Activated T-helper 9 cell treated with anti-CD3 and anti-CD28 coated beads, Interleukin-2, amount 50 U/mL, for 16 hours (primary cell): ENCODE measurements around the gene DUS1L.

Experiments
- DNase-seq: peaks from one replicate; pipeline ENCODE4 v3.0.0-alpha.2; 2020; ENCODE audit warnings: low read depth

Gene DUS1L

GRCh38 chr17:82100502-82101298, 35.1 kb upstream of the DUS1L start:
- DNase-seq, result no peak

- no peak for DNase-seq
Observed at GRCh38 chr17:82098939-82099763, 33.5 kb upstream of the DUS1L start.

DNA sequence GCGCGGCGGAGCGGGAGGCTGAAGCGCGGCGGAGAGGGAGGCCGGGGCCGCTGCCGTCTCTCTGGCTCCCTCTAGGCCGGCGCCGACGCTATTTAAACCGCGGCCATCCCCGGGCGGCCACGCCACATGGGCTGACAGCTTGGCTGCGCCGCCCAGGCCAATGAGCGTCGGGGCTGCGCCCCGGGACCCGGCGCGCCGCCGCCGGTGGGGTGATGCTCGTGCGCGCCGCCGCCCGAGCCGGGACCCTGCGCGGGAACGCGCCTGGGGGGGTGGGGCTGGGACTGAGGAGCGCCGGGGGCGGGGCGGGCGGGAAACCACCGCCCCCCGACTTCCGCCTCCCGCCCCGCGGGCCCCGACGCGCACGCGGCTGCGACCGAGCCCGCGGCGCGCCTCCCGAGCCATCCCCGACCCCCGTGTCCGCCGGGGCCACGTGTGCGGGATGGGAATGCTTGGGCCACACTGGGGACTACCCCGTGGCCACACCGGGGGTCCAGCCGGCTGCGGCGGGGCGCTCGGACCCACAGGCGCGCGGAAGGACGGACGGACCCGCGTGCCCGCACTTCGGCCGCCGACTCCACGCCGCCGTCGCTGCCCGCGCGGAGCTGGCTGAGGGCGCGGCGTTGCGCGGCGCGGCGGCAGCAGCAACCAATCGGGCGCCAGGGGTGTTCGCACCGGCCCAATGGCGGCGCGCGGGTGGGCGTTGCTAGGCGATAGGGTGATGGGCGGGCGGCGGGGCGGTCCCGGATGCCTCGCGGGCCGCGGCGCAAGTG, 32.8 kb upstream of the DUS1L start, which contains the start of gene FASN:
Gene FASN, minus strand, starts transcription at position 68 of the 770 bp plus-strand sequence. CDS start 1,791 bp downstream, outside the sequence.
- DNase-seq, result peak; percentile 91

DNA sequence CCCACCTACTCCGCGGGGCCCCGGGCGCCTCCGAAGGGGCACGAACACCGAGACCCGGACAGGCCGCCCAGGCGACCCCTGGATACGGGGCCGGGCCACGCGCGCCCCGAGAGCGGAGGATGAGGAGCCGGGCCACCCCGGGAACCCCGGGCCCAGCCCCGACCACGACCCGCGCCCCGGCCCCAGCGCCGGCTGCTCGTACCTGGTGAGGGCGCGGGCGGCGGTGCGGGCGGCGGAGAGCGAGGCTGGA, 32.2 kb upstream of the DUS1L start:
- no peak for DNase-seq

DNA sequence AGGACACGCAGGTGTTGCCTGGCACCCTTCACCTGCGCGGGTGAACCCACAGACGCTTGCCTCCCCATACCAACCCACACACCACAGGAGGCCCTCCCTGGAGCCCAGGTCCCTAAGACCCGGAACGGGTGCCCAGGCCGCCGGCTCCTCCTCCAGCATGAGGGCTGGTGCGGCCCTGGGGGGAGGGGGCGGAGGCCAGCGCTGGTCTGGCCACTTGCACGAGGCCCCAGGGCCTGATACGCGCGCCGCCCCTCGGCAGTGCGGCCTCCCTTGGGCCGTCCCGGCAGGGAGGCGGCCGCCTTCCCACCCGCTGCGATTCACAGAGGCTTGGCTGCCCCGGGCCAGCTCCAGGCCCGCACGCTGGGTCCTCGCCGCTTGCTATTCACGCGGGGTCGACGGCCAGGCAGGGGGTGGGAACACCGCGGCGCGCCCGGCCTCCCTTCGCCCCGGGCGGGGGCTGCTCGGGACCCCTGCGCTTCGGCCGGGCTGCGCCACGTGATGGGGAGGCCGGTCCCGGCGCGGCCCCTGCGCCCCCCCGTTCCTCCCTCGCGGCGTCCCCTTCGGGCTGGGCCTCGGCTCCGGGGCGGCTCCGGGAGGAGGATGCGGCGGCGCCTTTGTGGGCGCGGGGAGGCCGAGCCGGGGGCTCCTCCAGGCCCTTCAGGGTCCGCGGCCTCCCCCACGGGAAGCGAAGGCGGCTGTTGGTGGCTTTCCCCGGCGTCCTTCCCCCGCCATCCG, 31.7 kb upstream of the DUS1L start:
- peak; percentile 38 for DNase-seq

GRCh38 chr17:82096709-82097183, 31.1 kb upstream of the DUS1L start:
- DNase-seq, result no peak

GRCh38 chr17:82095777-82096708, 30.4 kb upstream of the DUS1L start:
- no peak for DNase-seq

DNA sequence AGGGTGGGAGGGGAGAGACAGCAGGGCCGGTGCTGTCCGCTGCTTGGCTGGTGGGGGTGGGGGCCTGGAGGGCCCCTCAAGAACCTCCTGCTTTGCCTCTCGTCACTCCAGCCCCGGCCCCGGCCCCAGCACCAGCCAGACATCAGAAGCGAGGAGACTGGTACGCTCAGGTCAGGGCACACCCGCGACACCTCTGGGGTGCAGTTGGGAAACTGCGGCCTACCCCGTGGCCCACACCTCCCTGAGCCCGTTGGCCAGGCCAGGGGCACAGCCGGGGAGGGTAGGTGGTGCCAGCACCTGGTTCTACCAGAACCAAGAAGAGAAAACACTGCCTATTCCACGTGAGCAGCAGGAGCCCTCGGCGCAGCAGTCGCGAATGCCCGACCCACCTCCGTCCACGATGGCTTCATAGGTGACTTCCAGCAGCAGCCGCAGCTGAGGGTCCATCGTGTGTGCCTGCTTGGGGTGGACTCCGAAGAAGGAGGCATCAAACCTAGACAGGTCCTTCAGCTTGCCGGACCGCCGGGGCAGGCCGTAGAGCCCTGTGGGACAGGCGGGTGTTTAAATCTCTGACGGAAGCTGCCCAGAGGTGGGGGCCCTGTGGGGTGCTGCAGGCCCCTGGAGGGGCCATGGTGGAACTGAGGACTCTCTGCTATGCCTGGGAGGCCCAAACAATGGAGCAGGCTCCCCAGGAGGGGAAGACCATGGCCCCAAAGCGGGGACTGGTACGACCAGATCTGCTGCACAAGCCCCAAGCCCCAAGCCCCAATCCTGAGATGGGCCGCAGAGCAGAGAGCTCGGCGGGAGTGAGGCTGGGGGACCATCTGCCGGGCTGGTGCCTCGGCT, 29.6 kb upstream of the DUS1L start:
- DNase-seq, result no peak

GRCh38 chr17:82092995-82093751, 27.6 kb upstream of the DUS1L start:
- DNase-seq, result no peak

- no peak for DNase-seq
Observed at GRCh38 chr17:82092628-82092994, 27.0 kb upstream of the DUS1L start.

DNA sequence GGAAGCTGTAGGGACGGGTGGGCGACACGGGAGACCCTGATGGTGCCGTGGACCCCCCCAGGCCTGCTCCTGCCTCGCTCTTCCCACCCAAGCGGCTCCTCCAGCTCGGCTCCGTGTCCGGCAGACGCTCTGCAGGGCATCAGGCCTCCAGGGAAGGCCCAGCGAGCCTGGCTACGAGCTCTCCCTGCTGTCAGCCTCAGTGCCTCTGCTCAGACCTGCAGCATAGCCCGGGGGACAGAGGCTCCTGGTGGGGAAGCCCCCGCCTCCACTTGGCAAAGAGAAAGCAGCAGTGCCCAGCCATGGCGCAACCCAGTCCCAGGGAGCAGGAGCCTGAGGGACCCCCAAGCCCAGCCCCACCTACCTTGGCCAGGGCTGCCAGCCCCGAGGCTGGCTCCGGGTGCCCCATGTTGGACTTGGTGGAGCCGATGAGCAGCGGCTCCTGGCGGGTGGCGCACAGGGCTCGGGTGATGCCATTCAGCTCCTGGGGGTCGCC, 26.5 kb upstream of the DUS1L start:
- DNase-seq, result no peak

GRCh38 chr17:82091264-82092066, 25.9 kb upstream of the DUS1L start:
- no peak for DNase-seq

DNA sequence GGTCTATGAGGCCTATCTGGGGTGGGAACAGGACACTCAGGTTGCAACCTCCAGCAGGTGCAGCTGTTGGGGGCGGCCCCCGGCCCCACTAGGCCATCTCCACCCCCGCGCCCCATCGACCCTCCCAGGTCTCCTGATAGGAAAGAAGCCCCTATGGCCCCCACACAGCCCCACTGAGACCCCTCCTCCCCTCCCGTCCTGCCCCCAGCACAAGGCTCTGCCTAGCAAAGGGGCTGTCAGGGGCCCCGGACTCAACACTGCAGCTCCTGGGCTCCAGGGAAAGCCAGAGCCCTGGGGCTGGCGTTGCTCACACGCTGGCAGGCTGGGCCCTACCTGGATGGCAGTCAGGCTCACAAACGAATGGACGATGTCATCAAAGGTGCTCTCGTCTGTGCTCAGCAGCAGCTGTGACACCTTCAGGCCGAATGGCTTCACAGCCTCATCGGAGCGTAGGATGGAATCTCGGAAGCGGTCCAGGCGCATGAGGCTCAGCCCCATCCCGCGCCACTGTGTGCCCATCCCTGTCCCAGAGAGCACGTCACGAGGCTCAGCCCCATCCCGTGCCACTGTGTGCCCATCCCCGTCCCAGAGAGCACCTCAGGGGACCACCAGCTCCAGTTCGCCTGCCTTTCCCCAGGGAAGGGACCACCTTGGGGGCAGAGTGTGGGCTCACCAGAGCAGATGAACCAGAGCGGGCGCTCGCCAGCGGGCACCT, 25.1 kb upstream of the DUS1L start:
- DNase-seq, result no peak

GRCh38 chr17:82089723-82090548, 24.3 kb upstream of the DUS1L start:
- DNase-seq, result no peak

DNA sequence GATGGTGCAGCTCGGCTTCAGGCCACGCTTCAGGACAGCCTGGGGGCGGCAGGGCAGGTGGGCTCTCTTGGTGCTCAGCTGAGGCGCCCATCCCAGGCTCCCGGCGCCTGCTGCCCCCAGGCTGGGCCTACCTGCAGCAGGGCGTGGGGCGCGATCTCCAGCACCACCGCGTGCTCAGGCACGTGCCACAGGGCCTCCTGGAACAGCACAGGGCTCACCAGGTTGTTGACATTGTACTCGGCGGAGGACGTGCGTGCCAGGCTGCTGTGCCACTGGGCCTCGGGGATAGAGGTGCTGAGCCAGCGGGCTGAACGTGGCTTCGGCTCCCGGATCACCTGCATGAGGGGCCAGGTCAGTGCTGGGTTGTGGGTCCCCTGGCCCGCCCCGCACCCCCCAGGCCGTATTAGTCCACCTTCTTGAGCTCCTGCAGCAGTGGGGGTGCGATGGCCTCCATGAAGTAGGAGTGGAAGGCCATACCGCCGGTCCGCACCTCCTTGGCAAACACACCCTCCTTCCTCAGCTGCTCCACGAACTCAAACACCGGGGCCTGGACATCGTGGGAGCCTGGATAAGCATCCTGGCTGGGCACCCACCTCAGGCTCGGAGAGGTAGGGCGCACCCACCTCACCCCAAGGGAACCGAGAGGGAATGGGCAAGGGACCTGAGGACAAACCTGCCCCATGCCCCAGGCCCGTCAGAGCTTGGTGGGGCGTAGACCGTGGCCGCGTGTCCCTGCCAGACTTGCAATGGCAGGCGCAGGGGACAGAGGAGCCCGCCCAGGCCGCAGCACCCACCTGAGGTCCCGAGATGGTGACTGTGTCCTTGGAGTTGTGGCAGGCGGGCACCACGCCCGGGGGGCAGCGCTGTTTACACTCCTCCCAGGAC, 23.5 kb upstream of the DUS1L start:
- no peak for DNase-seq
